Neural cell (in vitro differentiated cells): ENCODE measurements around the gene SPATA32. TPM values are rescaled to one million over a fixed set of nuclear protein-coding genes. Genes with fewer than 3 reads are reported as not detected.

Source experiments
- H2AFZ ChIP-seq: fragments of 200-600, 300-800 bp; sonication (generic), shearing (Covaris generic); 2 replicates; pipeline ENCODE4 v1.6.0; 2014; ENCODE audit warnings: low read depth, mild to moderate bottlenecking, antibody characterized with exemption, low read length, moderate library complexity
- H3F3A ChIP-seq: fragments of 200-600 bp; shearing (Covaris generic); 2 replicates; pipeline ENCODE4 v1.6.1; 2016; ENCODE audit warnings: mild to moderate bottlenecking, moderate library complexity, mixed read lengths, antibody characterized with exemption, low read length; ENCODE audit not compliant: insufficient read depth, poor library complexity, severe bottlenecking
- H3K27ac ChIP-seq: fragments of 200-600, 300-800 bp; sonication (generic), shearing (Covaris generic); 2 replicates; pipeline ENCODE4 v1.5.1; 2014; ENCODE audit warnings: mild to moderate bottlenecking, low read length, moderate library complexity
- H3K27me3 ChIP-seq: fragments of 300-800, 200-600 bp; sonication (generic), shearing (Covaris generic); 2 replicates; pipeline ENCODE4 v1.6.0; 2014; ENCODE audit warnings: mild to moderate bottlenecking, low read depth, low read length, moderate library complexity; ENCODE audit not compliant: insufficient read depth
- H3K36me3 ChIP-seq: fragments of 300-800, 200-600 bp; sonication (generic), shearing (Covaris generic); 2 replicates; pipeline ENCODE4 v1.5.1; 2014; ENCODE audit warnings: mild to moderate bottlenecking, antibody characterized with exemption, low read length, moderate library complexity; ENCODE audit not compliant: insufficient read depth
- H3K4me2 ChIP-seq: fragments of 300-800, 200-600 bp; sonication (generic), shearing (Covaris generic); 2 replicates; pipeline ENCODE4 v1.6.0; 2014; ENCODE audit warnings: mild to moderate bottlenecking, low read length
- H3K4me3 ChIP-seq: fragments of 300-800, 200-600 bp; sonication (generic), shearing (Covaris generic); 2 replicates; pipeline ENCODE4 v1.5.1; 2014; ENCODE audit warnings: mild to moderate bottlenecking, low read length, moderate library complexity
- H3K79me2 ChIP-seq: fragments of 200-600 bp; shearing (Covaris generic); replicated peaks from 2 replicates; pipeline ENCODE4 v1.6.0; 2014; ENCODE audit warnings: mild to moderate bottlenecking, low read length, moderate library complexity; ENCODE audit not compliant: insufficient read depth
- H3K9ac ChIP-seq: fragments of 300-800, 200-600 bp; sonication (generic), shearing (Covaris generic); 2 replicates; pipeline ENCODE4 v1.6.1; 2016; ENCODE audit warnings: mild to moderate bottlenecking, low read length, mixed read lengths
- H3K9me2 ChIP-seq: fragments of 200-600 bp; shearing (Covaris generic); 2 replicates; pipeline ENCODE4 v1.6.1; 2016; ENCODE audit warnings: mild to moderate bottlenecking, low read length, mixed read lengths; ENCODE audit not compliant: insufficient read depth
- H3K9me3 ChIP-seq: fragments of 200-600, 300-800 bp; sonication (generic), shearing (Covaris generic); 2 replicates; pipeline ENCODE4 v1.6.1; 2016; ENCODE audit warnings: mild to moderate bottlenecking, mixed run types, low read length, moderate library complexity, mixed read lengths
- H4K20me1 ChIP-seq: fragments of 200-600 bp; shearing (Covaris generic); 2 replicates; pipeline ENCODE4 v1.6.1; 2016; ENCODE audit warnings: mild to moderate bottlenecking, mixed run types; ENCODE audit not compliant: insufficient read depth
- CTCF ChIP-seq: fragments of 450-650 bp; IDR thresholded peaks from 2 replicates; pipeline ENCODE4 v1.5.1; 2014; ENCODE audit warnings: antibody characterized with exemption, mild to moderate bottlenecking, moderate library complexity; ENCODE audit not compliant: poor library complexity, severe bottlenecking
- EP300 ChIP-seq: fragments of 450-650 bp; conservative IDR thresholded peaks from 2 replicates; pipeline ENCODE4 v1.6.1; 2014; ENCODE audit warnings: antibody characterized with exemption, mild to moderate bottlenecking, moderate library complexity; ENCODE audit not compliant: poor library complexity, severe bottlenecking
- EZH2 ChIP-seq: fragments of 200-600, 300-800 bp; shearing (Covaris generic), sonication (generic); IDR thresholded peaks from 2 replicates; pipeline ENCODE4 v1.6.1; 2014; ENCODE audit warnings: antibody characterized with exemption, low read length, borderline replicate concordance, mild to moderate bottlenecking; ENCODE audit not compliant: insufficient read depth, poor library complexity, severe bottlenecking
- MXI1 ChIP-seq: fragments of 450-650 bp; conservative IDR thresholded peaks from 2 replicates; pipeline ENCODE4 v1.6.1; 2014; ENCODE audit warnings: antibody characterized with exemption, mild to moderate bottlenecking; ENCODE audit not compliant: poor library complexity, severe bottlenecking
- POLR2AphosphoS5 ChIP-seq: IDR thresholded peaks from 2 replicates; pipeline ENCODE4 v1.6.1; 2012
- RAD21 ChIP-seq: fragments of 450-650 bp; conservative IDR thresholded peaks from 2 replicates; pipeline ENCODE4 v1.6.1; 2014; ENCODE audit warnings: antibody characterized with exemption, mild to moderate bottlenecking, moderate library complexity
- REST ChIP-seq: IDR thresholded peaks from 2 replicates; pipeline ENCODE4 v1.6.1; 2012; ENCODE audit warnings: borderline replicate concordance
- SMC3 ChIP-seq: fragments of 450-650 bp; conservative IDR thresholded peaks from 2 replicates; pipeline ENCODE4 v1.6.1; 2014; ENCODE audit warnings: antibody characterized with exemption, mild to moderate bottlenecking, moderate library complexity; ENCODE audit not compliant: poor library complexity
- TAF1 ChIP-seq: IDR thresholded peaks from 2 replicates; pipeline ENCODE4 v1.6.1; 2012; ENCODE audit warnings: low read depth
- polyA plus RNA-seq: library from polyadenylated mRNA; depleted of rRNA; stranded (reverse); fragments of >200 nt; gene quantifications from 2 replicates; pipeline ENCODE4 v1.2.3, GENCODE V29; 2014

The SPATA32 gene
- polyA plus RNA-seq, 1 donor from 2014 or later, result not detected

- no peak for TF ChIP-seq EP300
- no peak for TF ChIP-seq POLR2AphosphoS5
- TF ChIP-seq RAD21, result no peak
- no peak for TF ChIP-seq TAF1
- TF ChIP-seq MXI1, result no peak
- no peak for TF ChIP-seq CTCF
- TF ChIP-seq SMC3, result no peak
- TF ChIP-seq EZH2, result no peak
- TF ChIP-seq REST, result no peak
- Histone ChIP-seq H3K9me2 (no peaks in the 10 kb centered on the region), H3K4me3 (no peak overlapping the region), H3K4me2 (no peak overlapping the region), H3K9me3 (no peaks in the 10 kb centered on the region), H3K27ac (no peak overlapping the region), H3K27me3 (no peaks in the 10 kb centered on the region), H3K9ac (no peak overlapping the region), H3K79me2 (no peaks in the 10 kb centered on the region), H2AFZ (no peak overlapping the region), H4K20me1 (no peaks in the 10 kb centered on the region), H3F3A (no peaks in the 10 kb centered on the region), H3K36me3 (no peaks in the 10 kb centered on the region)
Measured at GRCh38 chr17:45284176-45285140, 22.6 kb upstream of the SPATA32 start.

GRCh38 chr17:45283711-45284110, 21.8 kb upstream of the SPATA32 start:
- no peaks in the 10 kb centered on the region for H3K36me3 ChIP-seq
- no peaks in the 10 kb centered on the region for H3K9me2 ChIP-seq
- H2AFZ ChIP-seq, result no peak overlapping the region
- H3K9ac ChIP-seq, result no peak overlapping the region
- H4K20me1 ChIP-seq, result no peaks in the 10 kb centered on the region
- H3K9me3 ChIP-seq, result no peaks in the 10 kb centered on the region
- TF ChIP-seq POLR2AphosphoS5 (no peak), REST (no peak), RAD21 (no peak), TAF1 (no peak), MXI1 (no peak), EP300 (no peak), SMC3 (no peak), EZH2 (no peak), CTCF (no peak)
- no peak overlapping the region for H3K4me2 ChIP-seq
- no peak overlapping the region for H3K4me3 ChIP-seq
- no peaks in the 10 kb centered on the region for H3K79me2 ChIP-seq
- no peak overlapping the region for H3K27ac ChIP-seq
- H3F3A ChIP-seq, result no peaks in the 10 kb centered on the region
- H3K27me3 ChIP-seq, result no peaks in the 10 kb centered on the region
